Liver (tissue), 9 donors: ENCODE measurements around the gene ACTR2. TPM values are rescaled to one million over a fixed set of nuclear protein-coding genes. Genes with fewer than 3 reads are reported as not detected.

Experiments used
- DNase-seq: peaks from one replicate; pipeline ENCODE4 v3.0.0-alpha.2; 2017; ENCODE audit warnings: low spot score
- H3K27ac ChIP-seq, 2 donors: one replicate each; pipeline ENCODE4 v1.7.0; 2013; ENCODE audit warnings: inconsistent platforms in 2 of 2, low read length in 2 of 2, control low read depth in 1 of 2, low read depth in 1 of 2, mild to moderate bottlenecking in 1 of 2
- H3K27me3 ChIP-seq, 4 donors: one replicate each; pipeline versions ENCODE4 v1.6.1 to v1.7.0; 2013; ENCODE audit warnings: low read length in 3 of 4, inconsistent platforms in 1 of 4, mild to moderate bottlenecking in 1 of 4, moderate library complexity in 1 of 4; ENCODE audit not compliant: control insufficient read depth in 4 of 4, insufficient read depth in 4 of 4
- H3K36me3 ChIP-seq, 4 donors: one replicate each; pipeline versions ENCODE4 v1.6.1 to v1.7.0; 2013; ENCODE audit warnings: low read length in 3 of 4, mild to moderate bottlenecking in 3 of 4, low read depth in 1 of 4, moderate library complexity in 1 of 4; ENCODE audit not compliant: control insufficient read depth in 4 of 4, insufficient read depth in 3 of 4
- H3K4me1 ChIP-seq, 4 donors: one replicate each; pipeline versions ENCODE4 v1.6.1 to v1.7.0; 2013; ENCODE audit warnings: low read length in 3 of 4, mild to moderate bottlenecking in 3 of 4, moderate library complexity in 1 of 4; ENCODE audit not compliant: control insufficient read depth in 4 of 4, insufficient read depth in 4 of 4
- H3K4me3 ChIP-seq, 3 donors: one replicate each; pipeline versions ENCODE4 v1.6.1 to v1.7.0; 2013; ENCODE audit warnings: low read length in 3 of 3, control low read depth in 1 of 3, low read depth in 1 of 3, mild to moderate bottlenecking in 1 of 3
- H3K9ac ChIP-seq, 2 donors: one replicate each; pipeline ENCODE4 v1.7.0; 2013; ENCODE audit warnings: low read length in 2 of 2, mild to moderate bottlenecking in 2 of 2, moderate library complexity in 2 of 2, control low read depth in 1 of 2, low read depth in 1 of 2
- H3K9me3 ChIP-seq, 4 donors: one replicate each; pipeline versions ENCODE4 v1.6.1 to v1.7.0; 2013; ENCODE audit warnings: low read length in 3 of 4; ENCODE audit not compliant: control insufficient read depth in 4 of 4
- EGR1 ChIP-seq, 2 donors: IDR thresholded peaks; 2 replicates each; pipeline ENCODE4 v1.6.1; 2016 to 2018; ENCODE audit warnings: antibody characterized with exemption in 2 of 2, low read depth in 2 of 2
- FOXA1 ChIP-seq: IDR thresholded peaks from 2 replicates; pipeline ENCODE4 v1.6.1; 2016; ENCODE audit warnings: antibody characterized with exemption
- FOXA2 ChIP-seq: IDR thresholded peaks from 2 replicates; pipeline ENCODE4 v1.6.1; 2016; ENCODE audit warnings: antibody characterized with exemption
- GABPA ChIP-seq, 2 donors: IDR thresholded peaks in 1 of 2; conservative IDR thresholded peaks in 1 of 2; 2 replicates each; pipeline ENCODE4 v1.6.1; 2016; ENCODE audit warnings: antibody characterized with exemption in 2 of 2, mild to moderate bottlenecking in 1 of 2, moderate library complexity in 1 of 2
- HNF4A ChIP-seq, 2 donors: conservative IDR thresholded peaks; 2 replicates each; pipeline ENCODE4 v1.6.1; 2016; ENCODE audit warnings: antibody characterized with exemption in 2 of 2, mild to moderate bottlenecking in 2 of 2
- HNF4G ChIP-seq: IDR thresholded peaks from 2 replicates; pipeline ENCODE4 v1.6.1; 2016; ENCODE audit warnings: antibody characterized with exemption
- JUND ChIP-seq, 2 donors: IDR thresholded peaks; 2 replicates each; pipeline ENCODE4 v1.6.1; 2016; ENCODE audit warnings: antibody characterized with exemption in 2 of 2
- MAX ChIP-seq: IDR thresholded peaks from 2 replicates; pipeline ENCODE4 v1.6.1; 2016; ENCODE audit warnings: antibody characterized with exemption
- NR2F2 ChIP-seq: IDR thresholded peaks from 2 replicates; pipeline ENCODE4 v1.6.1; 2016; ENCODE audit warnings: antibody characterized with exemption
- RAD21 ChIP-seq, 2 donors: IDR thresholded peaks; 2 replicates each; pipeline ENCODE4 v1.6.1; 2016; ENCODE audit warnings: antibody characterized with exemption in 2 of 2, mild to moderate bottlenecking in 2 of 2
- RXRA ChIP-seq, 2 donors: IDR thresholded peaks; 2 replicates each; pipeline ENCODE4 v1.6.1; 2017 to 2018; ENCODE audit warnings: antibody characterized with exemption in 2 of 2, mild to moderate bottlenecking in 1 of 2
- SP1 ChIP-seq: IDR thresholded peaks from 2 replicates; pipeline ENCODE4 v1.6.1; 2018; ENCODE audit warnings: antibody characterized with exemption, mild to moderate bottlenecking
- TAF1 ChIP-seq: conservative IDR thresholded peaks from 2 replicates; pipeline ENCODE4 v1.6.1; 2016; ENCODE audit warnings: antibody characterized with exemption, mild to moderate bottlenecking
- YY1 ChIP-seq: IDR thresholded peaks from 2 replicates; pipeline ENCODE4 v1.6.1; 2016; ENCODE audit warnings: antibody characterized with exemption, mild to moderate bottlenecking
- ZBTB33 ChIP-seq: IDR thresholded peaks from 2 replicates; pipeline ENCODE4 v1.6.1; 2016; ENCODE audit warnings: antibody characterized with exemption
- WGBS: extraction: QIAGEN DNeasy Blood & Tissue Kit; methylation state at CpG from one replicate; pipeline ENCODE4 v1.1.7; 2013; 5-methylcytosine and 5-hydroxymethylcytosine counted together
- polyA plus RNA-seq, 2 donors: library from polyadenylated mRNA; stranded (reverse) in 1 of 2; unstranded in 1 of 2; fragments of 200-250 nt in 1 of 2; fragments of >200 nt in 1 of 2; fragmentation: Nextera tagmentation in 1 of 2; extraction: Ambion mirVana in 1 of 2; gene quantifications; one replicate each; pipeline versions ENCODE4 v1.2.1 to v1.2.3, GENCODE V29; 2013 to 2015
- total RNA-seq, 2 donors: library from RNA; depleted of rRNA; stranded (reverse); fragments of >200 nt; gene quantifications; one replicate each; pipeline ENCODE4 v1.2.3, GENCODE V29; 2014
- TF ChIP-seq, protein P1 (sequence below): IDR thresholded peaks from 2 replicates; pipeline ENCODE4 v1.6.1; 2016; ENCODE audit warnings: antibody characterized with exemption
- TF ChIP-seq, protein P2 (sequence below): fragments of 150-350 bp; IDR thresholded peaks from 2 replicates; pipeline ENCODE4 v1.5.1; 2017; ENCODE audit warnings: improper control_type of control experiment, low read depth, low read length; ENCODE audit not compliant: missing input control
- TF ChIP-seq, protein P3 (sequence below): IDR thresholded peaks from 2 replicates; pipeline ENCODE4 v1.6.1; 2016; ENCODE audit warnings: antibody characterized with exemption, mild to moderate bottlenecking
- donor health status: healthy.
- donor health status: healthy.
- donor health status: healthy.
- donor health status: healthy.
- donor health status: healthy.

Gene ACTR2
- total and polyA plus RNA-seq, 4 donors = 21.6 to 72.0 (median 45.9) TPM

GRCh38 chr2:65252640-65253039 is 25.0 kb downstream of the ACTR2 start:
- no peak overlapping the region for H3K4me3 ChIP-seq
- TF ChIP-seq EGR1 (IDR thresholded peaks at IDR 0.05; ENCODE audit: low read depth in 2 of 2) = no peak
- no peak for TF ChIP-seq NR2F2
- no peak for TF ChIP-seq JUND (IDR thresholded peaks at IDR 0.05)
- no peak for TF ChIP-seq GABPA (IDR thresholded peaks at IDR 0.05 in 1 of 2, conservative IDR thresholded peaks at IDR 0.05 in 1 of 2)
- TF ChIP-seq, protein P1, sequence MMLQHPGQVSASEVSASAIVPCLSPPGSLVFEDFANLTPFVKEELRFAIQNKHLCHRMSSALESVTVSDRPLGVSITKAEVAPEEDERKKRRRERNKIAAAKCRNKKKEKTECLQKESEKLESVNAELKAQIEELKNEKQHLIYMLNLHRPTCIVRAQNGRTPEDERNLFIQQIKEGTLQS = no peak
- no peak for TF ChIP-seq MAX
- TF ChIP-seq RAD21 (IDR thresholded peaks at IDR 0.05) = no peak
- no peak for TF ChIP-seq TAF1
- H3K36me3 ChIP-seq = peaks cover 3 to 21% (median 13%) of the 10 kb centered on the region in 4 donors
- H3K27ac ChIP-seq = no peak overlapping the region
- no peaks in the 10 kb centered on the region for H3K9me3 ChIP-seq
- no peaks in the 10 kb centered on the region for H3K4me1 ChIP-seq
- H3K9ac ChIP-seq = no peak overlapping the region
- no peak for DNase-seq
- H3K27me3 ChIP-seq = no peaks in the 10 kb centered on the region

GRCh38 chr2:65255356-65255755 is 27.7 kb downstream of the ACTR2 start:
- peaks cover 3 to 19% (median 17%) of the 10 kb centered on the region in 4 donors for H3K36me3 ChIP-seq

More at GRCh38 chr2:65255356-65255755, 27.7 kb downstream of the ACTR2 start:
- WGBS = 95% methylated on average over 6 of the region's 6 CpGs
- Histone ChIP-seq H3K9ac (no peak overlapping the region), H3K9me3 (no peaks in the 10 kb centered on the region), H3K4me1 (no peaks in the 10 kb centered on the region), H3K27ac (no peak overlapping the region), H3K4me3 (no peak overlapping the region), H3K27me3 (no peaks in the 10 kb centered on the region)
- TF ChIP-seq RXRA (IDR thresholded peaks at IDR 0.05) (no peak), FOXA1 (no peak), ZBTB33 (no peak), SP1 (no peak), HNF4A (conservative IDR thresholded peaks at IDR 0.05) (no peak), HNF4G (no peak), GABPA (IDR thresholded peaks at IDR 0.05 in 1 of 2, conservative IDR thresholded peaks at IDR 0.05 in 1 of 2) (no peak), MAX (no peak), EGR1 (IDR thresholded peaks at IDR 0.05; ENCODE audit: low read depth in 2 of 2) (no peak), TAF1 (no peak), YY1 (no peak), NR2F2 (no peak), JUND (IDR thresholded peaks at IDR 0.05) (no peak), FOXA2 (no peak), RAD21 (IDR thresholded peaks at IDR 0.05) (no peak)
- TF ChIP-seq, protein P2, sequence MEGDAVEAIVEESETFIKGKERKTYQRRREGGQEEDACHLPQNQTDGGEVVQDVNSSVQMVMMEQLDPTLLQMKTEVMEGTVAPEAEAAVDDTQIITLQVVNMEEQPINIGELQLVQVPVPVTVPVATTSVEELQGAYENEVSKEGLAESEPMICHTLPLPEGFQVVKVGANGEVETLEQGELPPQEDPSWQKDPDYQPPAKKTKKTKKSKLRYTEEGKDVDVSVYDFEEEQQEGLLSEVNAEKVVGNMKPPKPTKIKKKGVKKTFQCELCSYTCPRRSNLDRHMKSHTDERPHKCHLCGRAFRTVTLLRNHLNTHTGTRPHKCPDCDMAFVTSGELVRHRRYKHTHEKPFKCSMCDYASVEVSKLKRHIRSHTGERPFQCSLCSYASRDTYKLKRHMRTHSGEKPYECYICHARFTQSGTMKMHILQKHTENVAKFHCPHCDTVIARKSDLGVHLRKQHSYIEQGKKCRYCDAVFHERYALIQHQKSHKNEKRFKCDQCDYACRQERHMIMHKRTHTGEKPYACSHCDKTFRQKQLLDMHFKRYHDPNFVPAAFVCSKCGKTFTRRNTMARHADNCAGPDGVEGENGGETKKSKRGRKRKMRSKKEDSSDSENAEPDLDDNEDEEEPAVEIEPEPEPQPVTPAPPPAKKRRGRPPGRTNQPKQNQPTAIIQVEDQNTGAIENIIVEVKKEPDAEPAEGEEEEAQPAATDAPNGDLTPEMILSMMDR = no peak
- TF ChIP-seq, protein P1 = no peak
- TF ChIP-seq, protein P3, sequence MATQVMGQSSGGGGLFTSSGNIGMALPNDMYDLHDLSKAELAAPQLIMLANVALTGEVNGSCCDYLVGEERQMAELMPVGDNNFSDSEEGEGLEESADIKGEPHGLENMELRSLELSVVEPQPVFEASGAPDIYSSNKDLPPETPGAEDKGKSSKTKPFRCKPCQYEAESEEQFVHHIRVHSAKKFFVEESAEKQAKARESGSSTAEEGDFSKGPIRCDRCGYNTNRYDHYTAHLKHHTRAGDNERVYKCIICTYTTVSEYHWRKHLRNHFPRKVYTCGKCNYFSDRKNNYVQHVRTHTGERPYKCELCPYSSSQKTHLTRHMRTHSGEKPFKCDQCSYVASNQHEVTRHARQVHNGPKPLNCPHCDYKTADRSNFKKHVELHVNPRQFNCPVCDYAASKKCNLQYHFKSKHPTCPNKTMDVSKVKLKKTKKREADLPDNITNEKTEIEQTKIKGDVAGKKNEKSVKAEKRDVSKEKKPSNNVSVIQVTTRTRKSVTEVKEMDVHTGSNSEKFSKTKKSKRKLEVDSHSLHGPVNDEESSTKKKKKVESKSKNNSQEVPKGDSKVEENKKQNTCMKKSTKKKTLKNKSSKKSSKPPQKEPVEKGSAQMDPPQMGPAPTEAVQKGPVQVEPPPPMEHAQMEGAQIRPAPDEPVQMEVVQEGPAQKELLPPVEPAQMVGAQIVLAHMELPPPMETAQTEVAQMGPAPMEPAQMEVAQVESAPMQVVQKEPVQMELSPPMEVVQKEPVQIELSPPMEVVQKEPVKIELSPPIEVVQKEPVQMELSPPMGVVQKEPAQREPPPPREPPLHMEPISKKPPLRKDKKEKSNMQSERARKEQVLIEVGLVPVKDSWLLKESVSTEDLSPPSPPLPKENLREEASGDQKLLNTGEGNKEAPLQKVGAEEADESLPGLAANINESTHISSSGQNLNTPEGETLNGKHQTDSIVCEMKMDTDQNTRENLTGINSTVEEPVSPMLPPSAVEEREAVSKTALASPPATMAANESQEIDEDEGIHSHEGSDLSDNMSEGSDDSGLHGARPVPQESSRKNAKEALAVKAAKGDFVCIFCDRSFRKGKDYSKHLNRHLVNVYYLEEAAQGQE = no peak
- DNase-seq = no peak
